ENCODE results near the gene STRN4. TPM values are rescaled to one million over a fixed set of nuclear protein-coding genes. Genes with fewer than 3 reads are reported as not detected.
"Not testable (repeated sequence)": the region's sequence is repeated elsewhere in the genome, so short reads cannot be mapped to it uniquely, and the experiment has no call there.

Gene STRN4
- total RNA-seq, 1 donor from 2014 or later: 97.7 TPM

DNA sequence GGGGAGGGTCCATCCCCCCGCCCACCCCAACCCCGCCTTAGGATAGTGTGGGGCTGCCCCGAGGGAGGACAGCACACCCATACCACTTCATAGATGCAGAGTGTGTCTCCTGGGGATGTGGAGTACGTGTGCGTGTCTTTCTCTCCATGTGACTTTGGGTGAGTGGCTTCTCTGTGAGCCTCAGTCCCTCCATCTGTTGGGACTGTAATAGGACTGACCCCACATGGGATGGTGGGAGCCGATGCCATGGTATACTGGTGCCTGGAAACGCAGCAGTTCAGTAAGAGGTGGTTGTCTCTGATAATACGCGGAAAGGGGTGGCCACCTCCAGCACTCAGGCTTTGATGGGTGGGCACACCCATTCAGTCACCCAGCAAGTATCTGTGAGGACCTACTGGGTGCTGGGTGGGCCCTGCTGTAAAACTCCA lies 28.5 kb downstream of the STRN4 start:
- H3K4me3 Mint-ChIP-seq (ENCODE audit: low read depth): peak overlapping the region; percentile 94
- H3K27ac Mint-ChIP-seq: peak overlapping the region; percentile 92
- no peaks in the 10 kb centered on the region for H3K27me3 Mint-ChIP-seq (ENCODE audit: low read depth)
- no peaks in the 10 kb centered on the region for H3K9me3 Mint-ChIP-seq
- peaks cover 50% of the 10 kb centered on the region for H3K36me3 Mint-ChIP-seq (ENCODE audit: low read depth)
- intact Hi-C loops (cut with micrococcal nuclease): loop anchor here (2.0 kb wide), 1 partner anchor 115 kb away; no protein-coding TSS in a partner anchor
- DNase-seq (ENCODE audit: low spot score): no peak
- H3K4me1 Mint-ChIP-seq (ENCODE audit: low read depth): peaks cover 35% of the 10 kb centered on the region

DNA sequence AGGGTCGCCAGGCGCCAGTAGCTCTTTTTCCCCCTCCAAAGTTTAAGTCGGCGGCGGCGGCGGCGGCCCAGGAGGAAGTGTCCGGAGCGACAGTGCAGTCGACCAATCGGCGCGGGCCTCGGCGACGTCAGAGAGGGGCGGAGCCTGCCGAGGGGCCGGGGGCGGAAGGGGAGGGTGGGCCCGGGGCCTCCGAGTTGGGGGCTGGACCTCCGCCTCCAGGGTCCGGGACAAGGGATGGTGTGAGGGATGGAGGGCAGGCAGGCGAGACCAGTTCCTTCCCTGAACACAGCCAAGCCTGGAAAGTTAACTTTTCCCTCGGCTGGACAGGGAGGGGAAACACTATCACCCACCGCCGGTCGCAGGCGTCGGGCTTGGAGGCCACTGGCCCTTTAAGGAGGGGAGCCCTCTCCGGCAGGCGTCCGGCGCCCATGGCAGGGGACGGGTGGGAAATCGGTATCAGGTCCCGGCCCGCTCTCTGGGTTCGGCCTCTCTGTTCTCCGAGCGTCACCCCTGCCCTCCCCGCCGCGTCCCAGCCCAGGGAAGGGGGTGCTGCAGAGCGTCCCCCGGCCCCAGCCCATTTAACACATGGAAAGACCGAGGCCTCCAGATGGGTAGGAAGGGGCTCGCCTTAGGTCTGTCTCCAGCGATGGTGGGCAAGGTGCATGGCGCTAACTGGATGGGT lies 29.1 kb downstream of the STRN4 start, which contains the start of gene PRKD2:
Gene PRKD2, minus strand, starts transcription at position 81 of the 682 bp plus-strand sequence. CDS start 744 bp downstream, outside the sequence.
- DNase-seq (ENCODE audit: low spot score): peak; percentile 84
- no peaks in the 10 kb centered on the region for H3K27me3 Mint-ChIP-seq (ENCODE audit: low read depth)
- H3K4me3 Mint-ChIP-seq (ENCODE audit: low read depth): peak within 1 kb of the TSS; percentile 94
- peak within 1 kb of the TSS; percentile 92 for H3K27ac Mint-ChIP-seq
- intact Hi-C loops (cut with micrococcal nuclease): loop anchor here (2.0 kb wide), 1 partner anchor 114 kb away; no protein-coding TSS in a partner anchor
- peaks cover 51% of the 10 kb centered on the region for H3K36me3 Mint-ChIP-seq (ENCODE audit: low read depth)
- H3K9me3 Mint-ChIP-seq: no peaks in the 10 kb centered on the region
- H3K4me1 Mint-ChIP-seq (ENCODE audit: low read depth): peaks cover 39% of the 10 kb centered on the region

DNA sequence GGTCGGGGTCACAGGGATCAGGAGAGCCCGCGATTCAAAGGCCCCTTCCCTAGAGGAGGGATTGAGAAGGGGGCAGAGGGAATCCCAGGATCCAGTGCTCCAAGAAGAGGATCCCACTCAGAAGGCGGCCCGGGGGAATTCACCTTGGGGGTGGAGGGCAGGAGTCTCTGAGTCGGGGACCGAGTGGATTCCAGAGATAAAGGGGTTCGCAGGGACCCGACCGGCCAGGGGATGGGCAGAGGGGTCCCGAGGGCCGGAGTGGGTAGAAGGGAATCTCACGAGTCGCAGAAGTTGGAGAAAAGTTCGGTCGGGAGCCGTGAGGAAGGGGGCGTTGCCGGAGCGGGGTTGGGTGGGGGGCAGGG lies 29.6 kb downstream of the STRN4 start:
- H3K4me3 Mint-ChIP-seq (ENCODE audit: low read depth): peak overlapping the region; percentile 94
- peaks cover 36% of the 10 kb centered on the region for H3K4me1 Mint-ChIP-seq (ENCODE audit: low read depth)
- H3K36me3 Mint-ChIP-seq (ENCODE audit: low read depth): peaks cover 47% of the 10 kb centered on the region
- H3K27me3 Mint-ChIP-seq (ENCODE audit: low read depth): no peaks in the 10 kb centered on the region
- intact Hi-C loops (cut with micrococcal nuclease): loop anchor here (2.0 kb wide), 1 partner anchor 114 kb away; no protein-coding TSS in a partner anchor
- H3K9me3 Mint-ChIP-seq: no peaks in the 10 kb centered on the region
- peak overlapping the region; percentile 89 for H3K27ac Mint-ChIP-seq
- no peak for DNase-seq (ENCODE audit: low spot score)

DNA sequence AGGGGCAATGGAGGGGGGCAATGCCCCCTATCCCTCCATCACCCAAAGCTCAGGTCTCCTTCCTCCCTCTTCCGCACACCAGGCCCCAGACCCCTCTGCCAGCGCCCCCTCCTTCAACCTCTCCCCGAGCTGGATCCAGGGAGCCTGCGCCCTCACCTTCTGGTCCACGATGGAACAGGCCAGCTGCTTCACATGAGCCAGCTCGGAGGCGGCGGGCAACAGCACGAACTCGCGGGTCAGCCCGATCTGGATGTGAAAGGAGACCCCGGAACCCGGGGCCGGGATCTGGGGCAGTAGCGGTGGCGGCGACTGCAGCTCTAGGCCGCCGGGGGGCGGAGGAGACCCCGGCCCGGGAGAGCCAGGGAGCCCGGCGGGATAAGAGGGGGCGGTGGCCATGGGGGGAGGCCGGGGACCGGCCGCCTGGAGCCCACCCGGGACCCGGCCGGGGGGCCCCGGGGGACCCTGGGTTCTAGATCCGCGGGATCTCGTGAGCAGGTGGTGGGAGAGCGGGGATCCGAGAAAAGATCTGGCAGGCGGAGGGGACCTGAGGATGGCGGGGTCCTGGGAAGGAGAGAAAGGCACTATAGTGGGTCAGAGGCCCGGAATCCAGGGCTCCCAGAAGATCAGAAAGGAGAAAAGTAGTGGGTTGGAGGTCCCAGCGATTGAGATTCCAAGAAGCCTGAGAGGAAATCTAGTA lies 30.1 kb downstream of the STRN4 start:
- no peak for DNase-seq (ENCODE audit: low spot score)
- Mint-ChIP-seq H3K27me3 (ENCODE audit: low read depth) (no peaks in the 10 kb centered on the region), H3K9me3 (no peaks in the 10 kb centered on the region), H3K36me3 (ENCODE audit: low read depth) (peaks cover 44% of the 10 kb centered on the region), H3K4me1 (ENCODE audit: low read depth) (peaks cover 36% of the 10 kb centered on the region), H3K27ac (peak overlapping the region; percentile 89), H3K4me3 (ENCODE audit: low read depth) (peak overlapping the region; percentile 94)
- intact Hi-C loops (cut with micrococcal nuclease): loop anchor here (2.0 kb wide), 2 partner anchors 71 to 113 kb away; no protein-coding TSS in a partner anchor

DNA sequence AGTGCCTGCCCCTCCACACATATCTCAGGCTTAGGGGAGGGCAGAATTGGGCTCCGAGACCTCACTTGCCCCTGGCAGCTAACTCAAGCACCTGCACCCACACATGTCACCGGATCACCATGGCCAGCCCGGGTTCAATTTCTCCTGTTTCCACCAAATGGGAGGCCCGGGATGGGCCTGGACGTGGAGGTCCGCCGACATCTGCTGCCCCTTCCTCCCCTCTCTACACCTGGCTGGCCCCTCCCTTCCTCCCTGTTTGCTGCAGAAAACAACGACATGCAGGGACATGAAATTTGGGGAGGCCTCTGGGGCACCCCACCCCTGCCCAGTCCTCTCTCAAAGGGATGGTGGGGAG lies 30.7 kb downstream of the STRN4 start:
- peak overlapping the region; percentile 94 for H3K4me3 Mint-ChIP-seq (ENCODE audit: low read depth)
- H3K27me3 Mint-ChIP-seq (ENCODE audit: low read depth): no peaks in the 10 kb centered on the region
- no peak for DNase-seq (ENCODE audit: low spot score)
- H3K4me1 Mint-ChIP-seq (ENCODE audit: low read depth): peaks cover 36% of the 10 kb centered on the region
- H3K27ac Mint-ChIP-seq: peak overlapping the region; percentile 89
- no peaks in the 10 kb centered on the region for H3K9me3 Mint-ChIP-seq
- peaks cover 44% of the 10 kb centered on the region for H3K36me3 Mint-ChIP-seq (ENCODE audit: low read depth)
- intact Hi-C loops (cut with micrococcal nuclease): loop anchor here (2.0 kb wide), 1 partner anchor 71 kb away; no protein-coding TSS in a partner anchor

DNA sequence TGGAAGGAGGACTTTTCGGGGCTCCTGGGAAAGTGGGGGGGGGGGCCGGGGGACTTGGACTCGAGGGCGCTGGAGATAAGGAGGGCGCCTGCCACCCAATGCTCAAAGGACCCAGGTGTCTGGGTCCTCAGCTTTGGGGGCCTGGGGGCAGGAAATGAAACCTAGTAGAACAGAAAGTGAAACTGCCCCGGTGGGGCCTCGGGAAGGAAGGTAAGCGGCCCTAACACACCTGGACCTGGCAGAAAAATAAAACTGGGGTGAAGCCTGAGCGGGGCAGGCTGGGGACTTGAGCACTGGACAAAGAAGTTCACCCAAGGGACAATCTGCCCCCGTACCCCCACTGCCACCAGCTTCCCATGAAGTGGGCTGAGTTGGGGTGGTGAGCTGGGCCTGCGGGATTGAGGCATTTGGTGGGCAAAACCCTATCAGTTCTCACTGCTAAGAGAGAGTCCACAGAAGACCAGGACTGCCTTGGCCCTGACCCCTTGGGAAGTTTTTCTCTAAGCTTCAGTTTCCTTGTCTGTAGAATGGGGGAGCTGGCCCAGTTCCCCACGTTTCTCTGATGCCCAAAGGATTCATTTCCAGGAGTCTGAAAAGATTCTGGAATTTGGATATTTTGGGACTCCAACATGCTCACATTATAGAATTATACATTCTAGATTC lies 31.7 kb downstream of the STRN4 start:
- Mint-ChIP-seq H3K27me3 (ENCODE audit: low read depth) (no peaks in the 10 kb centered on the region), H3K9me3 (no peaks in the 10 kb centered on the region), H3K4me1 (ENCODE audit: low read depth) (peaks cover 36% of the 10 kb centered on the region), H3K36me3 (ENCODE audit: low read depth) (peaks cover 51% of the 10 kb centered on the region), H3K4me3 (ENCODE audit: low read depth) (peak overlapping the region; percentile 94), H3K27ac (peak overlapping the region; percentile 86)
- intact Hi-C loops (cut with micrococcal nuclease): loop anchor here (2.0 kb wide), 1 partner anchor 72 kb away; no protein-coding TSS in a partner anchor
- peak; percentile 67 for DNase-seq (ENCODE audit: low spot score)

DNA sequence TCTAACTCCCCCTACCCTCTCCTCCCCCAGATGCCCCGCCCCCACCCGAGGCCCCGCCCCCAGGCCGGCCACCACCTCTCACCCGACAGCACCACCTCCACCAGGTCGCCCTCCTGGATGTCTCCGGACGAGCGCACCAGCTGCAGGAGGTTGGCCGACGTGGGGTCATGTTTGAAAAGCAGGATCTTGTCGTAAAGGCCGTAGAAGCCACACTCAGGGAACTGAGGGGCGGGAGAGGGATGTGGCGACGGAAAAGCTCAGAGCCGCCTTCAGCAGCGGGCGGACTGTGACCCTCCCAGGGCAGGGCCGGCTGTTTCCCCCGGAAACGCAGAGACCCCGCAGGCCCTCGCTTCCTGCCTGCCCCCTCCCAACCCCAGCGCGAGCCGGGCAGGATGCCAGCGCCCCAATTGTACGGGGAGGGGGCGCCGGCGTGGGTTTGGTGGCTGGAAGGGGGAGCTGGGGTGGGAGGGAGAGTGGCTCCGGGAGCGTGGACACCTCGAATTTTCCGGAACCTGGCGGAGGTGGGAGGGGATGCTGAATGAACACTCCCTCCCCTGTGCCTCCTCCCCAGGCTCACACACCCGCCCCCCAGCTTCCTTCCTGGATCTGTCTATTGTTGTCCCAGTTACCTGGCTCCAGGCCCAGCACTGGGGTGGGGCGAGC lies 32.3 kb downstream of the STRN4 start:
- H3K27me3 Mint-ChIP-seq (ENCODE audit: low read depth): no peaks in the 10 kb centered on the region
- H3K36me3 Mint-ChIP-seq (ENCODE audit: low read depth): peaks cover 50% of the 10 kb centered on the region
- peak overlapping the region; percentile 94 for H3K4me3 Mint-ChIP-seq (ENCODE audit: low read depth)
- peak; percentile 63 for DNase-seq (ENCODE audit: low spot score)
- H3K27ac Mint-ChIP-seq: peak overlapping the region; percentile 92
- H3K9me3 Mint-ChIP-seq: no peaks in the 10 kb centered on the region
- intact Hi-C loops (cut with micrococcal nuclease): loop anchor here (2.0 kb wide), 1 partner anchor 73 kb away; no protein-coding TSS in a partner anchor
- peaks cover 30% of the 10 kb centered on the region for H3K4me1 Mint-ChIP-seq (ENCODE audit: low read depth)

DNA sequence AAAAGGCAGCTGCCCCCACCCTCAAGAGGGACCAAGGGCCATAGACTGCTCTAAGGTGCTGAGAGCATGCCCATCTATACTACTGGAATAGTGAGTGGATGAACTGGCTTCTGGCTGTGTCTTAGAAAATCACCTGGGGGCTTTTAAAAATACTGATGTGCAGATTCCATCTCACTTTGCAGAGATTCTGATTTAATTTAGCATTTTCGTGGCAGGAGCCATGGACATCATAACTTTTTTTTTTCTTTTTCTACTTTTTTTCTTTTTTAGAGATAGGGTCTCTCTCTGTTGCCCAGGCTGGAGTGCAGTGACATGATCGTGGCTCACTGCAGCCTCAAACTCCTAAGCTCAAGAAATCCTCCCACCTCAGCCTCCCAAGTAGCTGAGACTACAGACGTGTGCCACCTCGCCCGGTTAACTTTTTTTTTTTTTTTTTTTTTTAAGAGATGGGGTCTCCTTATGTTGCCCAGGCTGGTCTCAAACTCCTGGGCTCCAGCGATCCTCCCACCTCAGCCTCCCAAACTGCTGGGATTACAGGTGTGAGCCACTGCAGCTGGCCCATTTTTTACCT lies 33.4 kb downstream of the STRN4 start:
- DNase-seq (ENCODE audit: low spot score); H3K27me3 Mint-ChIP-seq (ENCODE audit: low read depth); intact Hi-C loops (cut with micrococcal nuclease); H3K9me3 Mint-ChIP-seq: not testable (repeated sequence)
- H3K36me3 Mint-ChIP-seq (ENCODE audit: low read depth): peaks cover 44% of the 10 kb centered on the region
- peak overlapping the region; percentile 92 for H3K27ac Mint-ChIP-seq
- peak overlapping the region; percentile 94 for H3K4me3 Mint-ChIP-seq (ENCODE audit: low read depth)
- H3K4me1 Mint-ChIP-seq (ENCODE audit: low read depth): peaks cover 20% of the 10 kb centered on the region

DNA sequence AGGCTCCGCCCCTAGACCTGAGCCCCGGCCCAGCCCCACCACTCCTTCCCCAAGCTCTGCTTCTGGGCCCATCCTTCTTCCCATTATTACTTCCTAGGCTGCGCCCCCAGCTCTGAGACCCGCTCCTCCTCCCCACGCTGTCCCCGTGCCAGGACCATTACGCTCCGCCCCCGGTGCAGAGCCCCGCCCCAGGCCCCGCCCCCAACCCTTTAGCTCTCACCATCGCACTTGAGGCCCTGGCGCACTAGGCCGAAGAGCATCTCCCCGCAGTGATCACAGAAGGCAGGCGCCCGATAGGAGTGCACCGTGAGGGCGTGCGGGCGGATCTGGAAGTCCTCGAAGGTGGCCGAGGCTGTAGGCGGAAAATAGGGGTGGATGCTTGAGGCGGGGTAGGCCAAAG lies 35.6 kb downstream of the STRN4 start:
- no peaks in the 10 kb centered on the region for H3K27me3 Mint-ChIP-seq (ENCODE audit: low read depth)
- H3K27ac Mint-ChIP-seq: no peak overlapping the region
- no peaks in the 10 kb centered on the region for H3K9me3 Mint-ChIP-seq
- no peak for DNase-seq (ENCODE audit: low spot score)
- no peak overlapping the region for H3K4me3 Mint-ChIP-seq (ENCODE audit: low read depth)
- peaks cover 15% of the 10 kb centered on the region for H3K4me1 Mint-ChIP-seq (ENCODE audit: low read depth)
- peaks cover 56% of the 10 kb centered on the region for H3K36me3 Mint-ChIP-seq (ENCODE audit: low read depth)
- intact Hi-C loops (cut with micrococcal nuclease): no loop called here

DNA sequence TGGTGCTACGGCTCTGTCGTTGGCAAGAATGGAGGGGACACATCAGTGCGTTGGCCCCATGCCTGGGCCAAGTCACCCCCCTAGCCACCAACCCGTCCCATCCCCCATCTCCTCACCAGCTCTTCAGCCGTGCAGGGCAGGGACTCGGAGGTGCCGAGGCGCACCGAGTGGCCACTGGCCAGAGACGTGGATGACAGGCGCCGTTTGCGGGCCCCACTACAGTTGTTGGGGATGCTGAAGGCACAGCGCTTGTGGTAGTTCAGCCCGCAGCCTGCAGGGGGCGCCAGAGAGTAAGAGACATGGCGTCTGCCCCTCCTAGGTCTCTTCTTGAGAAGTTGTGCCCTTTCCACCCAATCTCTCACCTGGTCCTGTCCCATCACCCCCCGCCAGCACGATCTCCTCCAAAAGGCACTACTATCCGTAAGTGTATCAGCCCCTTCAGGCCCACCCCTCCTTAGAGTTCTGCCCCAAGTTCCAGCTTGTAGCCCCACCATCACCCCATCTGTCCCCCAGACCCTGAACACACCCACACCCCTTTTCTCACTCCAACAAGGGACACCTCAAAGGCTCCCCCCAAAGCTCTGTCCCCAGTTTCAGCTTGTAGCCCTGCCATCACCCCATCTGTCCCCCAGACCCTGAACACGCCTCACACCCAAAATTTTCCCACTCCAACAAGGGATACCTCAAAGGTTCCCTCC lies 41.7 kb downstream of the STRN4 start:
- Mint-ChIP-seq H3K9me3 (no peaks in the 10 kb centered on the region), H3K36me3 (ENCODE audit: low read depth) (peaks cover 71% of the 10 kb centered on the region), H3K4me1 (ENCODE audit: low read depth) (peaks cover 6% of the 10 kb centered on the region), H3K27ac (peak overlapping the region; percentile 53), H3K27me3 (ENCODE audit: low read depth) (no peaks in the 10 kb centered on the region), H3K4me3 (ENCODE audit: low read depth) (no peak overlapping the region)
- intact Hi-C loops (cut with micrococcal nuclease): loop anchor here (1.0 kb wide), 1 partner anchor 24 kb away; no protein-coding TSS in a partner anchor
- DNase-seq (ENCODE audit: low spot score): peak; percentile 77

DNA sequence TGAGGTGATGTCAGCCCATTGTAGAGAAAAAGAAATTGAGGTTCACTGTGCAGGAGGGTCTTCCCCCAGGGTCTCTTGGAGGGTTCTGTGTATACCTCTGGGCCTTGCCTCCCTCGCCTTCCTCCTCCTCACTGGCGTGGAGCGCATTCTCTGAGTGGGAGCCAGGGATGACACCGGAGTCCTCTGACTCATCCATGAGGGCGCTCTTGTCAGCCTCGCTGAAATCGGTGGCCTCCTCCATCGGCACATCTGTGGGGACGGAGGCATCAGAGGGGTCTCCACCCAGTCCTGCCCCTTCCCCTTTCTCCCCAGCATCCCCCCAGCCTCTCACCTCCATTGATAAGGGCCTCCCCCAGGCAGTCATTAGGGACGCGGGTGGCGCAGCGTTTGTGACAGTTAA lies 45.5 kb downstream of the STRN4 start:
- H3K9me3 Mint-ChIP-seq: no peaks in the 10 kb centered on the region
- H3K4me3 Mint-ChIP-seq (ENCODE audit: low read depth): no peak overlapping the region
- H3K4me1 Mint-ChIP-seq (ENCODE audit: low read depth): peaks cover 6% of the 10 kb centered on the region
- DNase-seq (ENCODE audit: low spot score): no peak
- H3K27ac Mint-ChIP-seq: no peak overlapping the region
- intact Hi-C loops (cut with micrococcal nuclease): no loop called here
- H3K27me3 Mint-ChIP-seq (ENCODE audit: low read depth): no peaks in the 10 kb centered on the region
- H3K36me3 Mint-ChIP-seq (ENCODE audit: low read depth): peaks cover 84% of the 10 kb centered on the region

Measured in activated T-helper 2 cell treated with anti-CD3 and anti-CD28 coated beads, Interferon-gamma antibody, Interleukin-2, Interleukin-4, amounts not matched to agents 10 μg/mL and 5 μg/mL and 100 μg/mL, durations not matched to agents 14 hours and 24 hours and 36 hours (primary cell).